ENCODE data around the gene RPS14.

The RPS14 gene

GRCh38 chr5:150412319-150413175 lies 37.0 kb downstream of the RPS14 start, which contains the start of gene CD74:
TSS of gene CD74 (minus strand) at chr5:150412910. CDS start at chr5:150412749, 161 bp downstream.
- no peak within 1 kb of the TSS for H3K27ac ChIP-seq (ENCODE audit: poor library complexity, severe bottlenecking)

DNA sequence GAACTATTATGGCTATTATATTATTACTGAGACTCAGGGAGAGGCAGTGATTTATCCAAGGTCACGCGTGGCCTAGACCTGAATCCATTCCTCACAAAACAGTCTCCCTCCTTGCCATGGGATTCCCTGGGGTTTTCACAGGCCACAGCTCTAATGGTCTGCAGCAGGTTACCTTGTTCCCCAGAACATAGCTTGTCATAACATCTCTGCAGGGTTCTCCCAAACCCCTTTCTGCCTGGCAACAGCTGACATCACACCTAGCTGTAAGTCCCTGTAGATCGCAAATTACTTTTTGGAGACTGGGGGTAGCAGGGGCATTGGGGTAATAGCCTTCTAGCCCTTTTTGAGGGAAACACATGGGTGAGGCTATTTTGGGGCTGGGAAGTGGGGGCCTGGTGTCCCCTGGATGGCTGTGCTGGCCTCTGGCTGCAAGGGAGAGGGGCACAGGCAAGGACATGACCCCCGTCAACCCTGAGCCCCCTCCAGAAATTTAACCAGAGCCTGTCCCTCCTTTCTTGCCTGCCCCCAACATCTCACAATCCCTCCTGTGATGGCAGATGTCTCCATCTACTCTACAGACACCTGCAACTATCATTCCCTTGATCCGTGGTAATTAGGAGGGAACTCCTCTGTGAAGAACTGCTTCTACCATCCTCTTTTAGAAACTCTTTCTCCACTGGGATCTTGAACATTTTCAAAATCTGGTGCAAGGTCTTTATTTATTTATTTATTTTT lies 38.1 kb downstream of the RPS14 start:
- DNase-seq (ENCODE audit: low spot score) = no peak
- no peak overlapping the region for H3K27ac ChIP-seq (ENCODE audit: poor library complexity, severe bottlenecking)
- TF ChIP-seq, protein P1, sequence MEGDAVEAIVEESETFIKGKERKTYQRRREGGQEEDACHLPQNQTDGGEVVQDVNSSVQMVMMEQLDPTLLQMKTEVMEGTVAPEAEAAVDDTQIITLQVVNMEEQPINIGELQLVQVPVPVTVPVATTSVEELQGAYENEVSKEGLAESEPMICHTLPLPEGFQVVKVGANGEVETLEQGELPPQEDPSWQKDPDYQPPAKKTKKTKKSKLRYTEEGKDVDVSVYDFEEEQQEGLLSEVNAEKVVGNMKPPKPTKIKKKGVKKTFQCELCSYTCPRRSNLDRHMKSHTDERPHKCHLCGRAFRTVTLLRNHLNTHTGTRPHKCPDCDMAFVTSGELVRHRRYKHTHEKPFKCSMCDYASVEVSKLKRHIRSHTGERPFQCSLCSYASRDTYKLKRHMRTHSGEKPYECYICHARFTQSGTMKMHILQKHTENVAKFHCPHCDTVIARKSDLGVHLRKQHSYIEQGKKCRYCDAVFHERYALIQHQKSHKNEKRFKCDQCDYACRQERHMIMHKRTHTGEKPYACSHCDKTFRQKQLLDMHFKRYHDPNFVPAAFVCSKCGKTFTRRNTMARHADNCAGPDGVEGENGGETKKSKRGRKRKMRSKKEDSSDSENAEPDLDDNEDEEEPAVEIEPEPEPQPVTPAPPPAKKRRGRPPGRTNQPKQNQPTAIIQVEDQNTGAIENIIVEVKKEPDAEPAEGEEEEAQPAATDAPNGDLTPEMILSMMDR (IDR thresholded peaks at IDR 0.05; ENCODE audit: poor library complexity, severe bottlenecking) = no peak
- no peak overlapping the region for H3K4me3 ChIP-seq (ENCODE audit: severe bottlenecking)
- H3K27me3 ChIP-seq (ENCODE audit: insufficient read depth, poor library complexity, severe bottlenecking) = no peaks in the 10 kb centered on the region
- no peaks in the 10 kb centered on the region for H3K4me1 ChIP-seq (ENCODE audit: insufficient read depth, poor library complexity, severe bottlenecking)
- no peaks in the 10 kb centered on the region for H3K9me3 ChIP-seq (ENCODE audit: severe bottlenecking)
- H3K36me3 ChIP-seq (ENCODE audit: low read depth) = no peaks in the 10 kb centered on the region
- no peak for ATAC-seq (ENCODE audit: low read depth)

More at GRCh38 chr5:150412319-150413175, 37.0 kb downstream of the RPS14 start, which contains the start of gene CD74:
- Histone ChIP-seq H3K9me3 (ENCODE audit: severe bottlenecking) (no peaks in the 10 kb centered on the region), H3K4me1 (ENCODE audit: insufficient read depth, poor library complexity, severe bottlenecking) (no peaks in the 10 kb centered on the region), H3K4me3 (ENCODE audit: severe bottlenecking) (peak within 1 kb of the TSS; percentile 3), H3K27me3 (ENCODE audit: insufficient read depth, poor library complexity, severe bottlenecking) (no peaks in the 10 kb centered on the region), H3K36me3 (ENCODE audit: low read depth) (no peaks in the 10 kb centered on the region)
- peak; percentile 56 for ATAC-seq (ENCODE audit: low read depth)
- no peak for DNase-seq (ENCODE audit: low spot score)
- TF ChIP-seq, protein P1 (IDR thresholded peaks at IDR 0.05; ENCODE audit: poor library complexity, severe bottlenecking) = no peak

DNA sequence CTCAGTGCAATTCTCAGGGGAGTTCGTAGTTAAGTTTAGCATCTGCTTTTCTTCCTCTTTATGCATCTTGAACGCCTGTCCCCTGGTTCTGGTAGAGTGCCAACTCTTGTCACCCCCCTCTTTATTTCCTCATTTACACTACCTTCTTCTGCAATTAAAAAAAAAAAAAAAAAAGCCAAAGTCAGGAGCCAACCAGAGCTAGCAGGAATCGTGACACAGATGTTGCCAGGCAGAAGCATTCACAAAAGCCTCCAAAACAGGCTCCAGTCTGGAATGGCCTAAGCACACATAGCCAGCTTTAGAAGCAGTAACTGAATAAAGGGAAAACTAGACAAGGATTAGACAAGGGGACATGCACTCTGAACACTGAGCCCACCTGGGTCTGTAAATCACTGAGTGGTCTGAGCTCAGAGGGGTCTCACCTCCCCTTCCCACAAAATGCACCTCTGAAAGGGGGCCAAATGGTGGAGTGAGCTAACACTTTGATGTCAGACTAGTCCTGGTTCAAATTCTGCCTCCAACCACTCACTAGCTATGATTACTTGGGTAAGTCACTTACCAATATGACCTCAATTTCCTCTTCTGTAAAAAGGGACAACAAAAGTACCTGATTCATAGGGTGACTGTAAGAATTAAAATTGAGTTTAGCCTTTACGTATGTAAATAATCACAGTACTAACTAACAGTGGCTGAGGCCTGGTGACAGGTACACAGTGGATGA lies 38.9 kb downstream of the RPS14 start:
- no peaks in the 10 kb centered on the region for H3K4me1 ChIP-seq (ENCODE audit: insufficient read depth, poor library complexity, severe bottlenecking)
- TF ChIP-seq, protein P1 (IDR thresholded peaks at IDR 0.05; ENCODE audit: poor library complexity, severe bottlenecking) = no peak
- no peaks in the 10 kb centered on the region for H3K36me3 ChIP-seq (ENCODE audit: low read depth)
- H3K27me3 ChIP-seq (ENCODE audit: insufficient read depth, poor library complexity, severe bottlenecking) = no peaks in the 10 kb centered on the region
- ATAC-seq (ENCODE audit: low read depth) (peak; percentile 63), DNase-seq (ENCODE audit: low spot score) (no peak)
- H3K27ac ChIP-seq (ENCODE audit: poor library complexity, severe bottlenecking) = no peak overlapping the region
- no peak overlapping the region for H3K4me3 ChIP-seq (ENCODE audit: severe bottlenecking)
- H3K9me3 ChIP-seq (ENCODE audit: severe bottlenecking) = no peaks in the 10 kb centered on the region

DNA sequence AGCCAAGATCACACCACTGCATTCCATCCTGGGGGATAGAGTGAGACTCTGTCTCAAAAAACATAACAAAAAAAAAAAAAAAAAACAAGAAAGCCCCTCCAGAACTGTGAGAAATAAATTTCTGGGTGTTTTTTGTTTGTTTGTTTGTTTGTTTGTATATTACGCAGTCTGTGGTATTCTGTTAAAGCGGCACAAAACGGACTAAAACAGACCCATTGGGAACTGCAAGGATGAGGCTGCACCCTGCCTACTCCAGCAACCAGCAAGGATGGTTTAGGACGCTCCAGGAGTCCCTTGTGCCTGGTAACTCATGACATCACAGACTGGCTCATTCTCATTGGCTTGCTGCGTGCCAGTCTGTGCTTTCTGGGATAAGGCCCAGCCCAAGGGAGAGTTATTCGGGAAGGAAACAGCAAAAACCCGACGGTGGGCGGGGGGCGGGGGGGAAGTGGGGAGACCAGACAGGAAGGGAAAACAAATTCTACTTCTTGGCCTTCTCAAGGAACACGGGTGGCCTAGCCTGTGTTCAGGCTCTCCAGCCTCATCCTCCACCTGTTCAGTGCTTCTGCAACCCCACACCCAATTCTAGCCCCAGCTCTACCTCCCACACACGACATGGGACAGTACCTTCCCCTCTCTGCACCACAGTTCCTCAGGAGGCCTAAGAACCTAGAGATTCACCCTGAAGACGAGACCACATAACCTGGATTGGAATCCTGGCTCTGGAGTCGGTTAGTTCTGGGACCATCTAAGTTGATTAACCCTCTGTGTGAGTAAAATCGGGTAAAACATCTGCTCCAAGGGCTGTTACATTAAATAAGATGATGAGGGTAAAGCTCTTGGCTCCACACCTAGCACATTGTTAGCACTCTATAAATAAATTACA lies 39.7 kb downstream of the RPS14 start:
- ATAC-seq (ENCODE audit: low read depth) (peak; percentile 96), DNase-seq (ENCODE audit: low spot score) (no peak)
- Histone ChIP-seq H3K27me3 (ENCODE audit: insufficient read depth, poor library complexity, severe bottlenecking) (no peaks in the 10 kb centered on the region), H3K27ac (ENCODE audit: poor library complexity, severe bottlenecking) (no peak overlapping the region), H3K4me1 (ENCODE audit: insufficient read depth, poor library complexity, severe bottlenecking) (no peaks in the 10 kb centered on the region), H3K9me3 (ENCODE audit: severe bottlenecking) (no peaks in the 10 kb centered on the region), H3K36me3 (ENCODE audit: low read depth) (no peaks in the 10 kb centered on the region), H3K4me3 (ENCODE audit: severe bottlenecking) (no peak overlapping the region)
- TF ChIP-seq, protein P1 (IDR thresholded peaks at IDR 0.05; ENCODE audit: poor library complexity, severe bottlenecking) = no peak

Data from RWPE2 (cell line).